NCI-H345 (cell line): ENCODE results near the gene APBB3.

Source experiments
- DNase-seq: peaks from one replicate; lab custom pipeline; 2025; lab: John Stamatoyannopoulos, UW

APBB3 gene

DNA sequence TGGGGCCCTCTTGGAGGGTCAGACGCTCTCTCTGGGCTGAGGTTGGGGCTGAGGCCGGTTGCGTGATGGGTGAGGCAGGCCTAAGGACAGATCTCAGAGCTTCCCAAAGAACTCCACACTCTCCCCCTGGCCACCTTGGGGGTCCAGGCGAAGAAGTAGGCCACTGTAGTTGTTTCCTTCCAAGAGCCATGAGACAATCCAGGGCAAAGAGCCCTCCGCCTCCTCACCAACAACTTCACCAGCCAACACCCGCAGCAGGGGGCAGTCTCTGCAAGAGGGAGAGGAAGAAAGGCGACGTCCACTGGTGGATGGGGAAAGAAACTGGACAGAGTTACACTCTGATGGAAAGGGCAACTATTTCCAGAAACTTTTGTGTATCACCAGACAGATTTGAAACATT, 10.9 kb upstream of the APBB3 start:
- no peak for DNase-seq

DNA sequence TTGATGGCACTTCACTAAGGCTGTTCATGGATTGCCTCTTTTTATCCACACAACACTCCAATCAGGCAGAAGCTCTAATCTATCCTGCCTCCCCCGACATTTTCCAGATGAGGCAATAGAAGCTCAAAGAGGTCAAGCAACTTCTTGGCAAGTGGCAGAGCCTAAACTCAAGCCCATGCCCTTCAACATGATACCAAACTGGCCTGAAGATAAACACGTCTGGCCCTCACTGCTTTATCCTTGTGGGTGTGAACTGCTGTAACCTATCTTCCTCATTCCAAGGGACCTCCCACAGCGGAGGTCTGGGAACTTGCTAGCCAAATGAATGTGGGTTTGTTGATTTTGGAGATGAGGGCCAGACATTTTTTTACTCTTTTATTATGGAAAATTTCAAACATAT, 9.8 kb upstream of the APBB3 start:
- DNase-seq = no peak

DNA sequence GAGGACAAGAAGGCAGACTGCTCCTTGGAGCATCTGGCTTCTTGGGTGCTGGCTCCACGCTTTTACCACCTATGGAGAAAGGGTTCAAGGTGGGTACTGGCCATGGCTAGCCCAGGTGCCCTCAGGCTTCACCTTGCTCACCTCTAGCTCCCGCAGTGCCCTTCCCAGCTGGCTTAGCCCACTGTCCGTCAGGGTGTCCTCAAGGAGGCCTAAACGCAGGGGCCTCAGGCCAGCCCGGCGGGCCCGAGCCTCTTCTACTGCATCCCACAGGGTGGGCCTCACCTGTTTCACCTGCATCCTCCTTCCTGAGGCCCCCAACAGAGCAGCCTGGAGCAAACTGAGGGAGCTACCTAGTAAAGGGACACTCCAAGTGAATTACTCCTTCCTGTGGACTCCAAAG, 9.3 kb upstream of the APBB3 start:
- DNase-seq = no peak

DNA sequence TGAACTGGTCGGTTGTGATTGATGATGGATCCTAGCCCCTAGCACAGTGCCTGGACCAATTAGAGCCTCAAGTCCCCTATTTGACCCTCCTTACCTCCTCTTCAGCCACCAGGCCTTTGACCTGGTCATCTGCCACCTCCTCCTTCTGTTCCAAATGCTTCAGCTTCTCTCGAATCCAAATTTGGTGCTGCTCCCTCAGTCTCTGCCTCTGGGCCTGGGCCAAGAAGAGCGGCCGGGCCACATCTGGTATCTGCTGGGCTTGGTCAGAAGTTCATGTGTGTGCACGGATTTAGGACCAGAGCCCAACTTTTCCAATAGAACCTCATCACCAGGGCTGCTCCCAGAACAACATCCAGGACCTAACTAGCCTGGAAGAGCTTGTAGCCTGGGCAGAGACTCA, 6.7 kb upstream of the APBB3 start:
- DNase-seq = no peak

DNA sequence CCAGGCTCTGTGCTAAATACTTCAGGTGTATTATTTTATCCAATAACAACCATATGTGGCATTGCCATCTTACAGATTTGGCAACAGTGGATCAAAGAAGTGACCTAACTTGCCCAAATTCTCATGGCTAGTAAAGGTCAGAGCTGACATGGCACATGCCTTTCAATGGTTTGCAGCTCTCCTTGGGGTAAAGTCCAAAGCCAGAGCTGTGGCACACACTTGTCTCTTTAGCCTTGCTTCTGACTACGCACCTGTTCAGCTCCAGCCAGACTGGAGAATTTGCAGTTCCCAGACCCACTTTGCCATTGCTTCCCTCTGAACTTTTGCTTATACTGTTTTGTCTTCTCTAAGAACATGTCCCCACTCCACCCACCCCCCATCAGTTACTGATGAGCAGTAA, 6.1 kb upstream of the APBB3 start:
- DNase-seq = no peak

DNA sequence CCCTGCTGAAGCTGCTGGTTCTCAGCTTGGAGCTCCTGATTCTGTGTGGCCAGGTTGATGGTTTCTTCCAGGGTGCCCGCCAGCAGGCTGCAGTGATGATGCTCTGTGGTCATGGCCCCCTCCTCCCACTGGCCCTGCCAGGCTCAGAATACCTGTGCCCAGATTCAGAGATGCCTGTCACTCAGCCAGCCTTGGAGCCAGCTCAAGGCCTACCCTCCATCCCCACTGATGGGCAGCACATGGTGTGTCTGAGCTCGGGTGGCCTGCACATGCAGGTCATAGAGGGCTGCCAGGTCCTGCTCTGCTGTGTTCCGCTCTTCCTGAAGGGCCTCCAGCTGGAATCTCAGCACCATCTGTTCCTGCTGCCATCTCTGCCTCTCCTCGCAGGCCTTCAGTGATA, 5.7 kb upstream of the APBB3 start:
- DNase-seq = no peak

DNA sequence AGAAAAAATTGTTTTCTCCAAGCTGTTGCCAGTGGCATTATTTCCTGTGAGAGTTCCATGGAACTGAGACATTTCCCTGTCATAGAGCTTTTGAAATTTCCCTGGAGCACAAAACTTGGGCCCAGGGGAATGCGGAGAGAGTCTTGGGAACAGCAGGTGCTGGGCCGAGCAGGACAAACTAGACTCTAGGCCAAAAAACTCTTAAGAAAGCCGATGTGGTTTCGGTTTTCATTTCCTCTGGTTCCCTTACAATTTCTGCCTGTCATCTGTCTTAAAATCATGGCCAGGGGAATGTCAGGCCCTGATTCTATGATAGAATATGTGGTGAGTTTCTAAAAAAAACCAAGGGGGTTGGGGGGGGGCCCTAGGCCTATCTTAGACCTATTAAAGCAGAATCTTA, 4.8 kb upstream of the APBB3 start:
- no peak for DNase-seq

DNA sequence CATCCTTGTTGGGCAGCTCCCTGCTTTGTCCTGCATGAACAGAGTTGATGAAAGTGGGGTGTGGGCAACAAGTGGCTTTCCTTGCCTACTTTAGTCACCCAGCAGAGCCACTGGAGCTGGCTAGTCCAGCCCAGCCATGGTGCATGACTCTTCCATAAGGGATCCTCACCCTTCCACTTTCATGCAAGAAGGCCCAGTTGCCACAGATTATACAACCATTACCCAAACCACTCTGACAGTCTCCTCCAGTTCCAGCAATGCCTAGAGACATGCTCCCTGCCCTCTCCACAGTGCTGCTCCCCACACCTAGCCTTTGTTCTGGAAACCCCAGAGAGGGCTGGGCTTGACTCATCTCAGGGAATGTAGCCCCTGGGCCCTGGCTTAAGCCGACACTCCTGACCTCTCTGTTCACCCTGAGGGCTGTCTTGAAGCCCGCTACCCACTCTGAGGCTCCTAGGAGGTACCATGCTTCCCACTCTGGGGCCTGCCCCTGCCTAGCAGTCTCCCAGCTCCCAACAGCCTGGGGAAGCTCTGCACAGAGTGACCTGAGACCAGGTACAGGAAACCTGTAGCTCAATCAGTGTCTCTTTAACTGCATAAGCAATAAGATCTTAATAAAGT, 4.2 kb upstream of the APBB3 start:
- no peak for DNase-seq

DNA sequence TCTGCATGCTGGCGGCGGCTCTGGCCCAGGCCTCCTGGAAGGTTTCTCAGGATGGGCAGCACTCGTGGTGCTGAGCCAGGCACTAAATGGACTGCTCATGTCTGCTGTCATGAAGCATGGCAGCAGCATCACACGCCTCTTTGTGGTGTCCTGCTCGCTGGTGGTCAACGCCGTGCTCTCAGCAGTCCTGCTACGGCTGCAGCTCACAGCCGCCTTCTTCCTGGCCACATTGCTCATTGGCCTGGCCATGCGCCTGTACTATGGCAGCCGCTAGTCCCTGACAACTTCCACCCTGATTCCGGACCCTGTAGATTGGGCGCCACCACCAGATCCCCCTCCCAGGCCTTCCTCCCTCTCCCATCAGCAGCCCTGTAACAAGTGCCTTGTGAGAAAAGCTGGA, 3.5 kb upstream of the APBB3 start:
- DNase-seq = no peak

DNA sequence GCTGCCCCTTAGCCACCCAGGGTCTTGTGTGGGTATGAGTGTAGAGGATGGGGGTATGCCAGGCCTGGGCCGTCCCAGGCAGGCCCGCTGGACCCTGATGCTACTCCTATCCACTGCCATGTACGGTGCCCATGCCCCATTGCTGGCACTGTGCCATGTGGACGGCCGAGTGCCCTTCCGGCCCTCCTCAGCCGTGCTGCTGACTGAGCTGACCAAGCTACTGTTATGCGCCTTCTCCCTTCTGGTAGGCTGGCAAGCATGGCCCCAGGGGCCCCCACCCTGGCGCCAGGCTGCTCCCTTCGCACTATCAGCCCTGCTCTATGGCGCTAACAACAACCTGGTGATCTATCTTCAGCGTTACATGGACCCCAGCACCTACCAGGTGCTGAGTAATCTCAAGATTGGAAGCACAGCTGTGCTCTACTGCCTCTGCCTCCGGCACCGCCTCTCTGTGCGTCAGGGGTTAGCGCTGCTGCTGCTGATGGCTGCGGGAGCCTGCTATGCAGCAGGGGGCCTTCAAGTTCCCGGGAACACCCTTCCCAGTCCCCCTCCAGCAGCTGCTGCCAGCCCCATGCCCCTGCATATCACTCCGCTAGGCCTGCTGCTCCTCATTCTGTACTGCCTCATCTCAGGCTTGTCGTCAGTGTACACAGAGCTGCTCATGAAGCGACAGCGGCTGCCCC, 2.9 kb upstream of the APBB3 start:
- DNase-seq = no peak

DNA sequence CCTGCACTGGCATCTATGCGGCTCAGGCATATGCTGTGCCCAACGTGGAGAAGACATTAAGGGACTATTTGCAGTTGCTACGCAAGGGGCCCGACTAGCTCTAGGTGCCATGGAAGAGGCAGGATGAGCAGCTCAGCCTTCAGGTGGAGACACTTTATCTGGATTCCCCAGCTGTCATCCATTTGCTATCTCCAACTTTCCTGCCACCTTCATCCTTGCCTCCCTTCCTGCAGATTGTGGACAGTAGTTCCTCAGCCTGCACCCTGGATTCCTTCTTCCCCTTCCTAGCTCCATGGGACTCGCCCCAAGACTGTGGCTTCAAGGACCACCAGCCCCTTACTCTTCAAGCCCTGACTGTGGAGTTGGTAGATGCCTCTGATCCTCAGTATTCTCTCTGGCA, 2.3 kb upstream of the APBB3 start:
- DNase-seq = no peak

DNA sequence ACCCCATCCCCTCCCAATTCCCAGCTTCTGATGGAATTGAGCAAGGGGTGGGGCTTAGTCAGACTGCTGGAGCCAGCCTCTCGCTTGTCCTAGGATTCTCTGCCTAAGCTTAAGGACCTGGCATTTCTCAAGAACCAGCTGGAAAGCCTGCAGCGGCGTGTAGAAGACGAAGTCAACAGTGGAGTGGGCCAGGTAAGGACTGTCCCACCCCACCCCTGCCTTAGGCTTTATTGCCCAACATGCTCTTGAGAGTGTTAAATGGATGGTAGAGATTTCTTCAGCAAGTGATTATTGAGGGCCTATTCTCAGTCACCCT, 1.3 kb upstream of the APBB3 start:
- DNase-seq = no peak

DNA sequence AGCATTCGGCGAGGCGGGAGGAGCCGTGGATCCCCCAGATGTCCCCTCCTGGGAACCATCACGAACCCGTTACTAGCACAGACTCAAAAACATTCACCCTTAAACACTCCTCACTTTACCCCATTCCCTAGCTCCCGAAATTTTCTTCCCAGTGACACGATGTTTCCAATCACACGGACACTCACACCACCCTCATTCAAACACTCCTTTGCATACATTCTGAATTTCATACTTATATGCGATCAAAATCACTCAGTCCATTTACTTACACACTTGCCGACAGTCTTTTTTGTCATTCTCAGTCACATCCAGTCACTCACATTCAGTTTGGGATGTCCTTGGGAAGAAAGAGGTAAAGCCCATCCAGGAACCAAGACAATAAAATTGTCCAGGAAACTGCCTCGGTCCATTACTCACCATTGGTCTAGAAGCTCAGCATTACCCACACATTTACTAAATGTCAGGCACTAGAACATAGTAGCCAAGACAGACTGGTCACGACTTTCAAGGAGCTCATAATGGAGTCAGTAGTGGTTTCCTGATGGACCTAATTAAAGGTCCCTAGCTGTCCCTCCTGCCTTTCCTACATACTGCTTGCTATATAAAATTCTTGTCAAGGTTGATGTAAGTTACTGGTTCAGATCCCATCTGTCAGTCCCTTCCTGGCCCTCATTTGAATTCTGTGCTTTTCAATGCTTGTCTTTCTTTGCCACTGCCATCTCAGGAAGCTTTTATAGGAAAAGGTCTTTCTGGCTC, 804 bp upstream of the APBB3 start:
- DNase-seq = no peak

DNA sequence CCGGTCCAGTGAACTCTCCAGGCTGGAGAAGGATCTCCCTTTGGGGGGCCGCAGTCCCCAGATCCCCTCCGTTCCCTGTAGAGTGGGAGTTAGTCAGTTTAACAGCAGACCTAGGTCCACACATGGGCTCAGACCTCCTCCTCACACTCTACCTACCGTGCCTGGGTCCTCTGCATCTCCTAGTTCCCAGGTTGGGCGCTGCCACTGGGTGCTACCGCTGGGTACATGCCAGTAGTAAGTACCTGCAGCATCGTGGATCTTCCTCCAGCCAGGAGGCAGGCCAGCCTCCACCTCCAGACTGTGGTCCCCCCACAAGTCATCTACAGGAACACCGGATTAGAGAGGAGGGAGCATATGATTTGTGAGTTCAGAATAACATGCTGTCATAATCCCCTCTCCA, 802 bp downstream of the APBB3 start:
- no peak for DNase-seq

DNA sequence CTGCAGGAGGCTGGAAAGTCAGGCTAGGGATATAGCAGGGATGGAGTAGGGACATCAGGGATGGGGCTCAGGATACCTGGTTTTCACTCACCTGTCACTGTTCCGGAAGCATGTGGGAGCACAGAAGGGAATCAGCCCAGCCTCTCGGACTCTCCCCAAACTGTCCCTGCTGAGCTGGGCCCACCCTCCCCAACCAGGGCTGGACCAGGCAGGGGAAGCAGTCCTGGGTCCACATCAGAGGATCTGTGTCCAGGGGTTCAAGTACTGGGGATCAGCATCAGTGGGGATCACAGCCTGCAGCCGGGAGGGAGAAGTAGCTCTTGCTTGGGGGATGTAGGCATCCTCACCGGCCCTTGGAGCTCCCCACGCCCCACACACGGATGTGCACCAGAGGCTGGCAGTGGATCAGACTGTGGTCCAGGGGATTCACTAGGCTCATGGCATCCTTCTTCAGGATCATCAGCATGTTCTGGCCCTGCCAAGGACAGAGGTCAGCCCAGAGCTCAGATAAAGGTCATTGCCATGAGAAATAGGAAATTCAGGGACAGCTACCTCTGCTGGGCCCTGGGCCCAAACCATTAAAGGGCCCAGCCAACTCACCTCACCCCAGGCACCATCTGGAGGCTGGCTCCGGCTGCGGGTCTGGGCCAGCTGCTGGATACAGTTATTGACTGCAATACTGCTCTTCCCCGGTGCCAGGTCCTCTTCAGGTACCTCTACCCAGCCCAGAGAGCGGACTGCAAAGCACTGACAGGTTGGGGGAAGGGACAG, 2.5 kb downstream of the APBB3 start:
- no peak for DNase-seq

DNA sequence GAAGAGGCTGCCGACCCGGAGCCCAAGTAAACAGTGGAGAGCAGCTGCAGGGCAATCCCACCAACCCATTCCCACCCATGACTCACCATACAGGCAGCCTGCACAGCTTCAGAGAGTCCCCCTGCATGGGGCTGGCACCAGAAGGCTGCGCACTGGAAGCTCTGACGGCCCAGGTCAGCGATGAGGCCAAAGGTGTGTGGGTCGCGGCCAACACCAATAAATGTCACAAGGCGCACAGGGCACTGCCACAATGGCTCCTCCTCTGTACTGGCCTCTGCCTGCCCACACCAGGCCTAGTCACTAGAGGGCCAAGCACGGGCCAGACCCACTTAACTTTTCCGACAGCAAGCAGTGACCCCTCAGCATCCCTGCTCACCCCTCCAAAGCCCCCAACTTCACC, 4.2 kb downstream of the APBB3 start:
- DNase-seq = no peak

DNA sequence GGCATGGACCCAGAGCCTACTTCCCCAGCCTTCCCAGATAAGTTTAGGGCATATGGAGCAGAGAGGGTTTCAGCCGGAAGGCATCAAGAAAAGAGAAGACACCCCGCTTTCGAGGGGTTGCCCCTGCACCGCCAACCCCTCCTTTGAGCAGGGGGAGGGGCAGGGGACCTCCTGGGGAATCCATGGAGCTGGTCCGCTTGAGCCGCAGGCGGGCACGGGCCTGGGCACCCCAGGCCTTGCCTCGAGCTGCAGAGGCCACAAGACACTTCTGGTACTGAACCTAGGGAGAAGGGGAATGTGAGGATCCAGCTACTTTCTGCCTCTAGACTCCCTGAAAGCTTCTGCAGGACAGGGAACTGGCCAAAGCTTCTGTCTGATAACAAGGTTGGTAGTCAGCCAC, 5.9 kb downstream of the APBB3 start:
- no peak for DNase-seq

DNA sequence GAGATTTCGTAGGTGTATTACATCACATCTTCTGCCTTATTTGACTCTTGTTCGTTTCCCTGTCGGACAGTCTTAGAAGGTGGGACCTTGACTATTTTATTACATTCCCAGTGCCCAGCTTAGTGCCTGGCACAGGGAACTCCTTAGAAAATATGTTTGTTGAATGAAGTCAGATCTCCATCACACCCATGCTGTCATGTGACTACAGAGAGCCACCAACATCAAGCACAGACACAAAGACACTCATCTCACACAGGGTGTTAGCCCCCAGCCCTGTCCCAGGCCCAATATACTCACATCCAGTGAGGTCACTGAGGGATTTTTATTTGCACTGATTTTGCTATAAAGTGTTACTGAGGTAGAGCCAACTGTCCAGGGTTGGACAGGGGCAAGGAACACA, 6.4 kb downstream of the APBB3 start:
- DNase-seq = no peak

DNA sequence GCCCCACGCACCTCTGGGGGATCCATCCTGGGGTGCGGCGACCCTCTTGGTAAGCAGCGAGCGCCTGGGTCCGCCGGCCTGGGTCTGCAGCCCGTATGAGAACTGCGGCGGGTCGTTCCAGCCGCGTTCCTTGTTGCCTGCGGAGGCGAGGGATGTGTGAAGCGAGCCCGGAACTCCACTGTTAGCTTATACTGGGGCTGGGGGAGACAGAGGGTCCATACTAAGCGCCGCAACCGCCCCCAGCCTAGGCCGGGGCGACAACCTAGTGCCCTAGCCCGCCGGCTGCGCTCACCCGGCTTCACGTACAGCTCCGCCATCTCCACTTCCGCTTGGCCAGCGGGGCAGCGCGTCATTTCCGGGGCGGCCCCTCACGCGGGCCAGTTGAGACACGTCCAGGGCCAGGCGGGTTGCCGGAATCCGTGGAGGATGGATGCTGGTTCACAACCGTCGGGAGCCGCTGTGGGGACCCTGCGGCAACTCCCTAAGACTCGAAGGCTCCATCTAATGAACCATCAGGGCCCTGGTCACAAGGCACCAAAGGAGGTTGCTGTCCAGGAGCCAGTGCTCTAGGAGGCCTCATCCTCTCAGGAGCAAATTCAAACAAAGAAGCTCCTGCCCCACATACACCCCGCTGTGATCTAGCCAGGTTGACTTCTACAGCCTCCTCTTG, 7.1 kb downstream of the APBB3 start, which contains the start of gene SRA1:
SRA1 (minus strand) TSS at position 338 of the 670 bp plus-strand sequence; CDS start at position 317, 21 bp downstream.
- peak; percentile 96 for DNase-seq

DNA sequence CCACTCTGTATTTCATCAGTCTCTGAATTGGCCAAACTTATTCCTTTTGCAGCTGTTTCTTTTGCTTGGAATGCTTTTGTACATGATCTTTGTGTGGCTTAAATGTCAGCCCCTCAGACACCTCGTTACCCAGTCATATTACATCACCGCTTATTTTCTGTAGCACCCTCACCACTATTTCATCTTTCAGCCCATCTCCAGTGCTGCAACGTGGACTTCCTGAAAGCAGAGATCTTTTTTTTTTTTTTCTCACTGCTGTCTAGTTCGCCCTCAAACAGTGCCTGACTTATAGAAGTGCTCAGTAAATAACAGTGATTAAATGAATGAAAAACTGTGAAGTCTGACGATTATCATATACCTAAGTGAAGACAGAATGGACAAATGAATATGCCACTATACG, 8.0 kb downstream of the APBB3 start:
- DNase-seq = no peak

DNA sequence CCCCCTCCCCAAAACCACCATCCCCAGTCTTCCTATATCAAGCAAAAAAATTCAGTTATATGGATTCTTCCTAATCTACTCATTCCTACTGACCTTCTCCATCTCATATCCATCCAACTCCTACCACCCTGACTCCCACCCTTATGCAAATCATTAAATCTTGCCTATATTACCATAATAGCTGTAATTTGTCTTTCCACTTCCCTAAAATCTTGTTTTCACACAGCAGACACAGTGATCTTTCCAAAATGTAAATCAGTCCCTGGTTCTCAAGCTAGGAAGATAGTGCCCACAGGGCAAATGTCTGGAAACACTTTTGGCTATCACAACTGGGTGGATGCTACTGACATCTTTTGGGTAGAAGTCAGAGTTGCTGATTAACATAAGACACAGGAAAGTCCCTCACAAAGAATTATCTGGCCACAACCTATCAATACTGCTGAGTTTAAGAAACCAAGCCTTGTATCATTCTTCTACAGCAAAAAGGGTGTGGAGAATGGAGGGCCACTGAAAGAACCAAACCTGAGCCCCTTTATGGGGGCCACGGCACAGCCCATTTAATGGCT, 8.6 kb downstream of the APBB3 start:
- DNase-seq = no peak

DNA sequence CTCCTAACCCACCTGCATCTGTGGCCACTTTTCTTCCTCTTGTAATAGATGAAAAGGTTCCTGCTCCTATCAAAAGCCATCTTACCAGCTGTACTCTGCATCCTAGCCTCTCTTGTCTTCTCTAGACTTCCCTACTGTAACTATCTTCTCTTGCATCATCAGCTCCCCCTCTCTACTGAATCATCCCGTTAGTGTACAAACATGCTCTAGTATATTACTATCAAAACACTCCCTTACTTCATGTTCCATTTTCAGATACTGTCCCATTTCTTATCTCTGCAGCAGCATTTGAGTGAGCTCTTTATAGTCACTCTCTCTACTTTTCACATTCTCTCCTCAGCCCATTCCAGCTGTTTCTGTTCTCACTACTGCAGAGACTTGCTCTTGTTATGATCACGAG, 9.9 kb downstream of the APBB3 start:
- no peak for DNase-seq
